ENCODE measurements around the gene RPS6KA2.

Gene RPS6KA2

GRCh38 chr6:166411721-166412151 lies 215.3 kb downstream of the RPS6KA2 start:
- no peak overlapping the region for H3K27ac Mint-ChIP-seq
- H3K9me3 Mint-ChIP-seq: no peaks in the 10 kb centered on the region
- no peak overlapping the region for H3K4me3 Mint-ChIP-seq
- H3K36me3 Mint-ChIP-seq (ENCODE audit: low read depth): peaks cover 18% of the 10 kb centered on the region
- no peaks in the 10 kb centered on the region for H3K4me1 Mint-ChIP-seq
- TF ChIP-seq CTCF (IDR thresholded peaks at IDR 0.05; ENCODE audit: unreplicated experiment in 3 of 3): no peak
- H3K27me3 Mint-ChIP-seq (ENCODE audit: low read depth): peaks cover 4% of the 10 kb centered on the region

- H3K27ac Mint-ChIP-seq: no peak overlapping the region
- peaks cover 14% of the 10 kb centered on the region for H3K36me3 Mint-ChIP-seq (ENCODE audit: low read depth)
- H3K4me1 Mint-ChIP-seq: no peaks in the 10 kb centered on the region
- peaks cover 4% of the 10 kb centered on the region for H3K27me3 Mint-ChIP-seq (ENCODE audit: low read depth)
- no peak overlapping the region for H3K4me3 Mint-ChIP-seq
- H3K9me3 Mint-ChIP-seq: no peaks in the 10 kb centered on the region
- no peak for TF ChIP-seq CTCF (IDR thresholded peaks at IDR 0.05; ENCODE audit: unreplicated experiment in 3 of 3)
Observed at GRCh38 chr6:166411271-166411670, 215.8 kb downstream of the RPS6KA2 start.

GRCh38 chr6:166410426-166410935 lies 216.6 kb downstream of the RPS6KA2 start:
- no peak for TF ChIP-seq CTCF (IDR thresholded peaks at IDR 0.05; ENCODE audit: unreplicated experiment in 3 of 3)
- H3K4me3 Mint-ChIP-seq: no peak overlapping the region
- H3K27ac Mint-ChIP-seq: no peak overlapping the region
- H3K27me3 Mint-ChIP-seq (ENCODE audit: low read depth): peaks cover 4% of the 10 kb centered on the region
- H3K4me1 Mint-ChIP-seq: no peaks in the 10 kb centered on the region
- H3K36me3 Mint-ChIP-seq (ENCODE audit: low read depth): peaks cover 7% of the 10 kb centered on the region
- H3K9me3 Mint-ChIP-seq: no peaks in the 10 kb centered on the region

GRCh38 chr6:166408936-166409755 lies 217.9 kb downstream of the RPS6KA2 start:
- H3K36me3 Mint-ChIP-seq (ENCODE audit: low read depth): peaks cover 3% of the 10 kb centered on the region
- no peaks in the 10 kb centered on the region for H3K4me1 Mint-ChIP-seq
- H3K9me3 Mint-ChIP-seq: no peaks in the 10 kb centered on the region
- no peak for TF ChIP-seq CTCF (IDR thresholded peaks at IDR 0.05; ENCODE audit: unreplicated experiment in 3 of 3)
- H3K4me3 Mint-ChIP-seq: no peak overlapping the region
- no peaks in the 10 kb centered on the region for H3K27me3 Mint-ChIP-seq (ENCODE audit: low read depth)
- H3K27ac Mint-ChIP-seq: no peak overlapping the region

- Mint-ChIP-seq H3K4me3 (no peak overlapping the region), H3K36me3 (ENCODE audit: low read depth) (no peaks in the 10 kb centered on the region), H3K27ac (no peak overlapping the region), H3K27me3 (ENCODE audit: low read depth) (no peaks in the 10 kb centered on the region), H3K4me1 (peaks cover 5% of the 10 kb centered on the region), H3K9me3 (peaks cover 2% of the 10 kb centered on the region)
- TF ChIP-seq CTCF (IDR thresholded peaks at IDR 0.05; ENCODE audit: unreplicated experiment in 3 of 3): no peak
Observed at GRCh38 chr6:166406197-166406596, 220.9 kb downstream of the RPS6KA2 start.

- Mint-ChIP-seq H3K27me3 (ENCODE audit: low read depth) (peaks cover 6% of the 10 kb centered on the region), H3K27ac (no peak overlapping the region), H3K36me3 (ENCODE audit: low read depth) (no peaks in the 10 kb centered on the region), H3K4me1 (peaks cover 5% of the 10 kb centered on the region), H3K4me3 (no peak overlapping the region), H3K9me3 (peaks cover 2% of the 10 kb centered on the region)
- no peak for TF ChIP-seq CTCF (IDR thresholded peaks at IDR 0.05; ENCODE audit: unreplicated experiment in 3 of 3)
Observed at GRCh38 chr6:166405386-166405785, 221.7 kb downstream of the RPS6KA2 start.
